Measurements from ENCODE around the gene KCNJ16. TPM values are rescaled to one million over a fixed set of nuclear protein-coding genes. Genes with fewer than 3 reads are reported as not detected.
A peak's percentile ranks its signal among the peaks of the same experiment; 100 is the strongest.

The KCNJ16 gene
- polyA plus RNA-seq, 1 donor = 0.31 TPM

- DNase-seq = no peak
Observed at GRCh38 chr17:70130289-70130688, 55.3 kb downstream of the KCNJ16 start.

GRCh38 chr17:70132505-70132904 lies 57.5 kb downstream of the KCNJ16 start:
- DNase-seq = no peak

- DNase-seq = no peak
Observed at GRCh38 chr17:70134042-70134441, 59.0 kb downstream of the KCNJ16 start.

GRCh38 chr17:70134777-70135176 lies 59.8 kb downstream of the KCNJ16 start:
- DNase-seq = no peak

- no peak for DNase-seq
Observed at GRCh38 chr17:70136131-70136530, 61.1 kb downstream of the KCNJ16 start.

- peak; percentile 28 for DNase-seq
Observed at GRCh38 chr17:70137451-70138230, 62.6 kb downstream of the KCNJ16 start.

GRCh38 chr17:70138291-70138865 lies 63.4 kb downstream of the KCNJ16 start:
- peak; percentile 34 for DNase-seq

- DNase-seq = no peak
Observed at GRCh38 chr17:70139449-70139993, 64.5 kb downstream of the KCNJ16 start.

GRCh38 chr17:70144260-70144846 lies 69.3 kb downstream of the KCNJ16 start:
- DNase-seq = peak; percentile 38

- DNase-seq = no peak
Observed at GRCh38 chr17:70153210-70153609, 78.2 kb downstream of the KCNJ16 start.

GRCh38 chr17:70157151-70157550 lies 82.1 kb downstream of the KCNJ16 start:
- DNase-seq = no peak

GRCh38 chr17:70158180-70158579 lies 83.2 kb downstream of the KCNJ16 start:
- DNase-seq = no peak

- no peak for DNase-seq
Observed at GRCh38 chr17:70158591-70158990, 83.6 kb downstream of the KCNJ16 start.

GRCh38 chr17:70159980-70160379 lies 85.0 kb downstream of the KCNJ16 start:
- DNase-seq = no peak

GRCh38 chr17:70161519-70161918 lies 86.5 kb downstream of the KCNJ16 start:
- no peak for DNase-seq

- DNase-seq = no peak
Observed at GRCh38 chr17:70165383-70165782, 90.4 kb downstream of the KCNJ16 start.

GRCh38 chr17:70166615-70167014 lies 91.6 kb downstream of the KCNJ16 start:
- no peak for DNase-seq

GRCh38 chr17:70168044-70168976 lies 93.3 kb downstream of the KCNJ16 start:
- peak; percentile 66 for DNase-seq

- peak; percentile 92 for DNase-seq
Observed at GRCh38 chr17:70168977-70169708, 94.1 kb downstream of the KCNJ16 start, which contains the start of gene KCNJ2. TSS of gene KCNJ2 (plus strand) at chr17:70169532. CDS start at chr17:70175040, 5,508 bp downstream.

GRCh38 chr17:70169709-70170597 lies 94.9 kb downstream of the KCNJ16 start:
- DNase-seq = peak; percentile 46
